GM12875 (cell line): ENCODE results near the gene IGF2R.

ENCODE experiments used
- H3K4me3 ChIP-seq: one replicate; pipeline ENCODE4 v1.5.1; 2011; ENCODE audit warnings: low read depth, low read length, control low read depth
- CTCF ChIP-seq: IDR thresholded peaks from 2 replicates; pipeline ENCODE4 v1.5.1; 2011; ENCODE audit warnings: low read depth, mild to moderate bottlenecking, control low read depth, inconsistent platforms, low read length, moderate library complexity, borderline replicate concordance; ENCODE audit not compliant: insufficient read depth

IGF2R gene

GRCh38 chr6:159977255-159977903, 8.5 kb downstream of the IGF2R start:
- no peak overlapping the region for H3K4me3 ChIP-seq
- no peak for TF ChIP-seq CTCF

GRCh38 chr6:159977904-159978268, 9.0 kb downstream of the IGF2R start:
- TF ChIP-seq CTCF: no peak
- H3K4me3 ChIP-seq: no peak overlapping the region

GRCh38 chr6:159978291-159979135, 9.6 kb downstream of the IGF2R start:
- no peak overlapping the region for H3K4me3 ChIP-seq
- TF ChIP-seq CTCF: no peak

GRCh38 chr6:159979136-159979874, 10.4 kb downstream of the IGF2R start:
- no peak overlapping the region for H3K4me3 ChIP-seq

GRCh38 chr6:159980474-159980873, 11.6 kb downstream of the IGF2R start:
- no peak for TF ChIP-seq CTCF
- no peak overlapping the region for H3K4me3 ChIP-seq

More at GRCh38 chr6:159979136-159979874, 10.4 kb downstream of the IGF2R start:
- no peak for TF ChIP-seq CTCF

- no peak for TF ChIP-seq CTCF
- H3K4me3 ChIP-seq: no peak overlapping the region
These were observed 12.2 kb downstream of the IGF2R start for GRCh38 chr6:159981071-159981402.
